Stimulated activated CD4-positive, alpha-beta T cell treated with anti-CD3 and anti-CD28 coated beads, Interleukin-15, amount 100 ng/mL, for 24 hours (primary cell): Measurements from ENCODE around the gene RPS2.
A peak's percentile ranks its signal among the peaks of the same experiment; 100 is the strongest.

ENCODE experiments used
- DNase-seq: peaks from one replicate; pipeline ENCODE4 v3.0.0-alpha.2; 2020

The RPS2 gene

GRCh38 chr16:1980770-1981087 is 16.1 kb upstream of the RPS2 start:
- no peak for DNase-seq

GRCh38 chr16:1980030-1980769 is 15.6 kb upstream of the RPS2 start:
- DNase-seq, result peak; percentile 48

- peak; percentile 65 for DNase-seq
These were observed 14.8 kb upstream of the RPS2 start for GRCh38 chr16:1979271-1980029.

- no peak for DNase-seq
These were observed 14.0 kb upstream of the RPS2 start for GRCh38 chr16:1978476-1979120.

- DNase-seq, result no peak
These were observed 13.2 kb upstream of the RPS2 start for GRCh38 chr16:1977875-1978268.

- no peak for DNase-seq
These were observed 12.6 kb upstream of the RPS2 start for GRCh38 chr16:1976951-1977874.

- no peak for DNase-seq
These were observed 11.5 kb upstream of the RPS2 start for GRCh38 chr16:1976216-1976520.

GRCh38 chr16:1975432-1976215 is 11.0 kb upstream of the RPS2 start:
- DNase-seq, result no peak

GRCh38 chr16:1974157-1975070 is 9.8 kb upstream of the RPS2 start:
- no peak for DNase-seq

GRCh38 chr16:1973461-1974156 is 9.0 kb upstream of the RPS2 start:
- no peak for DNase-seq

- DNase-seq, result peak; percentile 40
These were observed 7.9 kb upstream of the RPS2 start for GRCh38 chr16:1972490-1972877.

- DNase-seq, result peak; percentile 96
These were observed 7.3 kb upstream of the RPS2 start, which contains the start of gene TBL3 for GRCh38 chr16:1971796-1972489. Gene TBL3, plus strand, starts transcription at chr16:1972053. Its CDS starts 112 bp downstream, at chr16:1972165.

GRCh38 chr16:1968146-1968953 is 3.7 kb upstream of the RPS2 start:
- no peak for DNase-seq

- DNase-seq, result no peak
These were observed 1.8 kb upstream of the RPS2 start, which contains the start of gene RNF151 for GRCh38 chr16:1966460-1966859. Gene RNF151, plus strand, starts transcription at chr16:1966856. Its CDS starts 26 bp downstream, at chr16:1966882.

GRCh38 chr16:1965396-1966001 is 873 bp upstream of the RPS2 start:
- peak; percentile 34 for DNase-seq

GRCh38 chr16:1963806-1964505 is 670 bp downstream of the RPS2 start:
- DNase-seq, result peak; percentile 60
